ENCODE data around the gene ATP6V1C2.

The ATP6V1C2 gene

GRCh38 chr2:10753876-10754275 is 32.4 kb downstream of the ATP6V1C2 start:
- TF ChIP-seq CTCF (IDR thresholded peaks at IDR 0.05; ENCODE audit: control extremely low read depth, extremely low read depth, low read depth, missing control alignments) = no peak
- no peak for DNase-seq (ENCODE audit: extremely low spot score)
- POLR2A ChIA-PET = no interaction called here
- CTCF ChIA-PET = no interaction called here

- no peak for DNase-seq (ENCODE audit: extremely low spot score)
- TF ChIP-seq CTCF (IDR thresholded peaks at IDR 0.05; ENCODE audit: control extremely low read depth, extremely low read depth, low read depth, missing control alignments) = no peak
- CTCF ChIA-PET = interaction anchor here (0.9 kb wide), 1 partner anchor 771 kb away, joined by 3 read pairs; no protein-coding TSS in a partner anchor
- POLR2A ChIA-PET = no interaction called here
These were observed 34.2 kb downstream of the ATP6V1C2 start for GRCh38 chr2:10755621-10756020.

DNA sequence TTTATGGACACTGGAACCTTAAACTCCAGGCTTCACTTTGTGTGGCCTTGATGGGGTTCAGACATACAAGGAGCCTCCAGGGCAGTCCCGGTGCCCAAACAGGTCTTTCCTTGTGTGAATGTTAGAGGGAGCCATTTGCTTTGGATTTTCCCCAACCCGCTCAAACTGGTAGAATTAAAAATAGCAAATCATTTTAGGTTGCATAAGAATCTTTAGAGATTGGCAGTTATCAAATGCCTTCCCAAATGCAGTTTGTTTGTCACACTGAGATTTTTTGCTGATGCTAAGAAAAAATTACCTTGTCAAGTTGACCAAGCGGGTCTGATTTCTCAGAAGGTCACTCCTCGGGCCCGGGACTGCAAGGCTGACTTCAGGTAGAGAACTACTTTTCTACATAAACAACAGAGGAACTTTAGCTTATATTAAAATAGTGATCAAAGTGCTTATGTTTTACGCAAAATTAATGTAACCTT is 36.4 kb downstream of the ATP6V1C2 start:
- ChIA-PET CTCF (no interaction called here), POLR2A (no interaction called here)
- no peak for DNase-seq (ENCODE audit: extremely low spot score)
- no peak for TF ChIP-seq CTCF (IDR thresholded peaks at IDR 0.05; ENCODE audit: control extremely low read depth, extremely low read depth, low read depth, missing control alignments)

- DNase-seq (ENCODE audit: extremely low spot score) = no peak
- ChIA-PET POLR2A (no interaction called here), CTCF (no interaction called here)
- no peak for TF ChIP-seq CTCF (IDR thresholded peaks at IDR 0.05; ENCODE audit: control extremely low read depth, extremely low read depth, low read depth, missing control alignments)
These were observed 37.8 kb downstream of the ATP6V1C2 start for GRCh38 chr2:10759151-10759714.

GRCh38 chr2:10760794-10761504 is 39.5 kb downstream of the ATP6V1C2 start:
- no peak for DNase-seq (ENCODE audit: extremely low spot score)
- ChIA-PET CTCF (no interaction called here), POLR2A (no interaction called here)
- no peak for TF ChIP-seq CTCF (IDR thresholded peaks at IDR 0.05; ENCODE audit: control extremely low read depth, extremely low read depth, low read depth, missing control alignments)

DNA sequence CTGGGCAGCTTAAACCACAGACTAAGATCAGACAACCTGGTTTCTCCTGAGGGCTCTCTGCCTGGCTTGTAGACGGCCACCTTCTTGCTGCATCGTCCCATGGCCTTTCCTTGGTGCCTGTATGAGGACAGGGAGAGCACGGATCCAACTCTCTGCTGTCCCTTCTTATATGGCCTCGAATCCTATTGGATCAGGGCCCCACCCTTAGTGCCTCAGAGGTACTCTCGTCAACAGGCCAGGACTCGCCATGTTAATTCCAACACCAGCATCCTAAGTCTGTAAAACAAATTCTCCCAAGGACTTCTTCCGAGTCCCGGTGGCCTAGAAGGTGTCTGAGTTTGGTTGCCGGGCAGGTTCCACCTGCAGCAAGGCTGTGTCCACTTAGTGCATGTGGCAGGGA is 40.2 kb downstream of the ATP6V1C2 start:
- DNase-seq (ENCODE audit: extremely low spot score) = no peak
- TF ChIP-seq CTCF (IDR thresholded peaks at IDR 0.05; ENCODE audit: control extremely low read depth, extremely low read depth, low read depth, missing control alignments) = no peak
- ChIA-PET POLR2A (interaction anchor here (0.7 kb wide), 1 partner anchor 68 kb away, joined by 4 read pairs; no protein-coding TSS in a partner anchor), CTCF (no interaction called here)
